Measurements from ENCODE around the gene GFAP.

GFAP gene

GRCh38 chr17:44916781-44917241 lies 1.5 kb upstream of the GFAP start:
- TF ChIP-seq CTCF (IDR thresholded peaks at IDR 0.05; ENCODE audit: low read length) (no peak), EZH2 (IDR thresholded peaks at IDR 0.05; ENCODE audit: borderline replicate concordance, low read length) (no peak)
- no peak overlapping the region for H3K9ac ChIP-seq (ENCODE audit: low read length)
- H3K4me2 ChIP-seq (ENCODE audit: low read length): no peak overlapping the region

GRCh38 chr17:44915862-44916780 lies 821 bp upstream of the GFAP start:
- H4K20me1 ChIP-seq (ENCODE audit: insufficient read depth, low read length): no peaks in the 10 kb centered on the region
- TF ChIP-seq CTCF (IDR thresholded peaks at IDR 0.05; ENCODE audit: low read length) (no peak), EZH2 (IDR thresholded peaks at IDR 0.05; ENCODE audit: borderline replicate concordance, low read length) (no peak)
- H3K27me3 ChIP-seq (ENCODE audit: insufficient read depth, low read length): peaks cover 8% of the 10 kb centered on the region; the same call in 1 of the 2 replicates
- no peaks in the 10 kb centered on the region for H3K9me3 ChIP-seq (ENCODE audit: low read length)
- no peak overlapping the region for H3K4me3 ChIP-seq (ENCODE audit: low read depth, low read length, poor library complexity, severe bottlenecking)
- H3K36me3 ChIP-seq (ENCODE audit: insufficient read depth, low read length): no peaks in the 10 kb centered on the region
- H3K4me1 ChIP-seq (ENCODE audit: insufficient read depth, low read length, severe bottlenecking): peaks cover 19% of the 10 kb centered on the region
- no peaks in the 10 kb centered on the region for H3K79me2 ChIP-seq (ENCODE audit: insufficient read depth, low read length)
- H3K4me2 ChIP-seq (ENCODE audit: low read length): no peak overlapping the region
- H3K9ac ChIP-seq (ENCODE audit: low read length): no peak overlapping the region
- H3K9me2 ChIP-seq (ENCODE audit: low read depth, low read length): no peaks in the 10 kb centered on the region
- no peak overlapping the region for H2AFZ ChIP-seq (ENCODE audit: low read length)
- H3K27ac ChIP-seq (ENCODE audit: low read depth, low read length, poor library complexity, severe bottlenecking): no peak overlapping the region
- H3F3A ChIP-seq (ENCODE audit: insufficient read depth, low read length): no peaks in the 10 kb centered on the region

More at GRCh38 chr17:44916781-44917241, 1.5 kb upstream of the GFAP start:
- H4K20me1 ChIP-seq (ENCODE audit: insufficient read depth, low read length): no peaks in the 10 kb centered on the region
- no peak overlapping the region for H3K27ac ChIP-seq (ENCODE audit: low read depth, low read length, poor library complexity, severe bottlenecking)
- H3K4me3 ChIP-seq (ENCODE audit: low read depth, low read length, poor library complexity, severe bottlenecking): no peak overlapping the region
- peaks cover 8% of the 10 kb centered on the region; the same call in 1 of the 2 replicates for H3K27me3 ChIP-seq (ENCODE audit: insufficient read depth, low read length)
- H3K9me2 ChIP-seq (ENCODE audit: low read depth, low read length): no peaks in the 10 kb centered on the region
- peaks cover 14% of the 10 kb centered on the region for H3K4me1 ChIP-seq (ENCODE audit: insufficient read depth, low read length, severe bottlenecking)
- no peaks in the 10 kb centered on the region for H3K9me3 ChIP-seq (ENCODE audit: low read length)
- H3F3A ChIP-seq (ENCODE audit: insufficient read depth, low read length): no peaks in the 10 kb centered on the region
- H2AFZ ChIP-seq (ENCODE audit: low read length): no peak overlapping the region
- H3K79me2 ChIP-seq (ENCODE audit: insufficient read depth, low read length): no peaks in the 10 kb centered on the region
- H3K36me3 ChIP-seq (ENCODE audit: insufficient read depth, low read length): no peaks in the 10 kb centered on the region

- Histone ChIP-seq H3K27me3 (ENCODE audit: insufficient read depth, low read length) (peaks cover 8% of the 10 kb centered on the region; the same call in 1 of the 2 replicates), H4K20me1 (ENCODE audit: insufficient read depth, low read length) (no peaks in the 10 kb centered on the region), H3F3A (ENCODE audit: insufficient read depth, low read length) (no peaks in the 10 kb centered on the region), H3K36me3 (ENCODE audit: insufficient read depth, low read length) (no peaks in the 10 kb centered on the region), H3K4me2 (ENCODE audit: low read length) (no peak overlapping the region), H3K9ac (ENCODE audit: low read length) (no peak overlapping the region), H3K79me2 (ENCODE audit: insufficient read depth, low read length) (no peaks in the 10 kb centered on the region), H3K4me1 (ENCODE audit: insufficient read depth, low read length, severe bottlenecking) (peaks cover 7% of the 10 kb centered on the region), H2AFZ (ENCODE audit: low read length) (no peak overlapping the region), H3K4me3 (ENCODE audit: low read depth, low read length, poor library complexity, severe bottlenecking) (no peak overlapping the region), H3K27ac (ENCODE audit: low read depth, low read length, poor library complexity, severe bottlenecking) (no peak overlapping the region), H3K9me3 (ENCODE audit: low read length) (no peaks in the 10 kb centered on the region), H3K9me2 (ENCODE audit: low read depth, low read length) (no peaks in the 10 kb centered on the region)
- no peak for TF ChIP-seq CTCF (IDR thresholded peaks at IDR 0.05; ENCODE audit: low read length)
- no peak for TF ChIP-seq EZH2 (IDR thresholded peaks at IDR 0.05; ENCODE audit: borderline replicate concordance, low read length)
These were observed 515 bp downstream of the GFAP start for GRCh38 chr17:44914698-44915271.
